ENCODE measurements around the gene ATP2B3. TPM values are rescaled to one million over a fixed set of nuclear protein-coding genes. Genes with fewer than 3 reads are reported as not detected.

The ATP2B3 gene
- total and polyA plus RNA-seq, 4 experiments from 2014 or later: 0.09 TPM; not detected in 3

GRCh38 chrX:153474266-153474665 is 43.2 kb upstream of the ATP2B3 start:
- no peak overlapping the region for H3K4me3 ChIP-seq (ENCODE audit: low read length in 2 of 2)
- no peaks in the 10 kb centered on the region for H3K9me3 ChIP-seq (ENCODE audit: control insufficient read depth in 1 of 2, low read length in 2 of 2)
- ChIA-PET POLR2A (ENCODE audit: partially characterized antibody) (no interaction called here), CTCF (ENCODE audit: partially characterized antibody) (interaction anchor here (1.1 to 7.2 kb wide), 3 partner anchors 33 to 517 kb away, joined by 3 to 63 read pairs (median 3); no protein-coding TSS in a partner anchor)
- Mint-ChIP-seq H3K36me3 (no peaks in the 10 kb centered on the region), H3K4me1 (peaks cover 2 to 19% (median 9%) of the 10 kb centered on the region in 4 donors), H3K27me3 (no peaks in the 10 kb centered on the region), H3K9me3 (no peaks in the 10 kb centered on the region), H3K4me3 (peak overlapping the region in 7 of 8 donors; percentile 2 to 71 (median 51)), H3K27ac (peak overlapping the region in 1 of 7 donors; percentile 38)
- no peaks in the 10 kb centered on the region for H3K36me3 ChIP-seq (ENCODE audit: insufficient read depth, low read length)
- no peaks in the 10 kb centered on the region for H3K27me3 ChIP-seq (ENCODE audit: insufficient read depth, low read length)
- H3K4me1 ChIP-seq (ENCODE audit: insufficient read depth, low read length): peaks cover 26% of the 10 kb centered on the region
- intact Hi-C loops (cut with micrococcal nuclease): no loop called here
- no peak overlapping the region for H3K27ac ChIP-seq (ENCODE audit: low read depth, low read length)
- DNase-seq: peak in 1 of 5 donors; percentile 10

GRCh38 chrX:153474718-153475117 is 42.7 kb upstream of the ATP2B3 start:
- no peaks in the 10 kb centered on the region for H3K27me3 Mint-ChIP-seq
- Histone ChIP-seq H3K36me3 (ENCODE audit: insufficient read depth, low read length) (no peaks in the 10 kb centered on the region), H3K4me3 (ENCODE audit: low read length in 2 of 2) (peak overlapping the region in 1 of 2 donors; percentile 19), H3K9me3 (ENCODE audit: control insufficient read depth in 1 of 2, low read length in 2 of 2) (no peaks in the 10 kb centered on the region), H3K27ac (ENCODE audit: low read depth, low read length) (no peak overlapping the region), H3K4me1 (ENCODE audit: insufficient read depth, low read length) (peaks cover 21% of the 10 kb centered on the region), H3K27me3 (ENCODE audit: insufficient read depth, low read length) (no peaks in the 10 kb centered on the region)
- no peaks in the 10 kb centered on the region for H3K36me3 Mint-ChIP-seq
- no peaks in the 10 kb centered on the region for H3K9me3 Mint-ChIP-seq
- CTCF ChIA-PET (ENCODE audit: partially characterized antibody): interaction anchor here (1.1 to 7.2 kb wide), 3 partner anchors 32 to 517 kb away, joined by 3 to 63 read pairs (median 3); no protein-coding TSS in a partner anchor
- H3K27ac Mint-ChIP-seq: no peak overlapping the region
- intact Hi-C loops (cut with micrococcal nuclease): no loop called here
- peak overlapping the region in 2 of 8 donors; percentile 17 to 57 for H3K4me3 Mint-ChIP-seq
- POLR2A ChIA-PET (ENCODE audit: partially characterized antibody): no interaction called here
- peak; percentile 41 to 59 (median 48) for DNase-seq
- peaks cover 2 to 14% (median 7%) of the 10 kb centered on the region in 4 donors for H3K4me1 Mint-ChIP-seq

GRCh38 chrX:153475271-153475670 is 42.2 kb upstream of the ATP2B3 start:
- no peaks in the 10 kb centered on the region for H3K27me3 Mint-ChIP-seq
- intact Hi-C loops (cut with micrococcal nuclease): no loop called here

GRCh38 chrX:153475751-153476281 is 41.6 kb upstream of the ATP2B3 start:
- H3K27ac ChIP-seq (ENCODE audit: low read depth, low read length): no peak overlapping the region
- H3K36me3 ChIP-seq (ENCODE audit: insufficient read depth, low read length): no peaks in the 10 kb centered on the region
- peaks cover 19% of the 10 kb centered on the region for H3K4me1 ChIP-seq (ENCODE audit: insufficient read depth, low read length)
- intact Hi-C loops (cut with micrococcal nuclease): no loop called here
- CTCF ChIA-PET (ENCODE audit: partially characterized antibody): interaction anchor here (7.2 kb wide), 1 partner anchor 31 kb away, joined by 63 read pairs; no protein-coding TSS in a partner anchor
- H3K4me3 ChIP-seq (ENCODE audit: low read length in 2 of 2): no peak overlapping the region
- no peaks in the 10 kb centered on the region for H3K27me3 ChIP-seq (ENCODE audit: insufficient read depth, low read length)
- H3K27me3 Mint-ChIP-seq: no peaks in the 10 kb centered on the region
- H3K9me3 Mint-ChIP-seq: no peaks in the 10 kb centered on the region
- H3K27ac Mint-ChIP-seq: no peak overlapping the region
- no peaks in the 10 kb centered on the region for H3K36me3 Mint-ChIP-seq
- no peak for DNase-seq
- peak overlapping the region in 4 of 8 donors; percentile 38 to 42 (median 39) for H3K4me3 Mint-ChIP-seq
- H3K4me1 Mint-ChIP-seq: peaks cover 2 to 10% (median 7%) of the 10 kb centered on the region in 4 donors
- POLR2A ChIA-PET (ENCODE audit: partially characterized antibody): no interaction called here
- no peaks in the 10 kb centered on the region for H3K9me3 ChIP-seq (ENCODE audit: control insufficient read depth in 1 of 2, low read length in 2 of 2)

More at GRCh38 chrX:153475271-153475670, 42.2 kb upstream of the ATP2B3 start:
- DNase-seq: no peak
- POLR2A ChIA-PET (ENCODE audit: partially characterized antibody): no interaction called here
- H3K27me3 ChIP-seq (ENCODE audit: insufficient read depth, low read length): no peaks in the 10 kb centered on the region
- H3K4me3 ChIP-seq (ENCODE audit: low read length in 2 of 2): peak overlapping the region in 1 of 2 donors; percentile 19
- H3K27ac ChIP-seq (ENCODE audit: low read depth, low read length): no peak overlapping the region
- H3K4me1 ChIP-seq (ENCODE audit: insufficient read depth, low read length): peaks cover 19% of the 10 kb centered on the region
- H3K4me3 Mint-ChIP-seq: peak overlapping the region in 7 of 8 donors; percentile 10 to 71 (median 51)
- no peaks in the 10 kb centered on the region for H3K36me3 Mint-ChIP-seq
- CTCF ChIA-PET (ENCODE audit: partially characterized antibody): interaction anchor here (1.1 to 7.2 kb wide), 2 partner anchors 32 to 134 kb away, joined by 3 to 63 read pairs; no protein-coding TSS in a partner anchor
- H3K27ac Mint-ChIP-seq: peak overlapping the region in 1 of 7 donors; percentile 27
- peaks cover 2 to 11% (median 7%) of the 10 kb centered on the region in 4 donors for H3K4me1 Mint-ChIP-seq
- H3K9me3 ChIP-seq (ENCODE audit: control insufficient read depth in 1 of 2, low read length in 2 of 2): no peaks in the 10 kb centered on the region
- no peaks in the 10 kb centered on the region for H3K36me3 ChIP-seq (ENCODE audit: insufficient read depth, low read length)
- H3K9me3 Mint-ChIP-seq: no peaks in the 10 kb centered on the region

- Mint-ChIP-seq H3K27me3 (no peaks in the 10 kb centered on the region), H3K27ac (no peak overlapping the region), H3K9me3 (no peaks in the 10 kb centered on the region), H3K36me3 (no peaks in the 10 kb centered on the region), H3K4me1 (peaks cover 2 to 8% (median 4%) of the 10 kb centered on the region in 4 donors), H3K4me3 (no peak overlapping the region)
- no peak overlapping the region for H3K4me3 ChIP-seq (ENCODE audit: low read length in 2 of 2)
- H3K4me1 ChIP-seq (ENCODE audit: insufficient read depth, low read length): peaks cover 11% of the 10 kb centered on the region
- no peaks in the 10 kb centered on the region for H3K27me3 ChIP-seq (ENCODE audit: insufficient read depth, low read length)
- ChIA-PET POLR2A (ENCODE audit: partially characterized antibody) (no interaction called here), CTCF (ENCODE audit: partially characterized antibody) (interaction anchor here (7.2 kb wide), 1 partner anchor 30 kb away, joined by 63 read pairs; no protein-coding TSS in a partner anchor)
- no peak for DNase-seq
- H3K27ac ChIP-seq (ENCODE audit: low read depth, low read length): no peak overlapping the region
- intact Hi-C loops (cut with micrococcal nuclease): no loop called here
- H3K36me3 ChIP-seq (ENCODE audit: insufficient read depth, low read length): no peaks in the 10 kb centered on the region
- H3K9me3 ChIP-seq (ENCODE audit: control insufficient read depth in 1 of 2, low read length in 2 of 2): no peaks in the 10 kb centered on the region
Observed at GRCh38 chrX:153476666-153477363, 40.6 kb upstream of the ATP2B3 start.

GRCh38 chrX:153477364-153477857 is 40.0 kb upstream of the ATP2B3 start:
- peaks cover 11% of the 10 kb centered on the region for H3K4me1 ChIP-seq (ENCODE audit: insufficient read depth, low read length)
- Mint-ChIP-seq H3K36me3 (no peaks in the 10 kb centered on the region), H3K27me3 (no peaks in the 10 kb centered on the region), H3K4me1 (peaks cover 2 to 8% (median 4%) of the 10 kb centered on the region in 4 donors), H3K27ac (no peak overlapping the region), H3K9me3 (no peaks in the 10 kb centered on the region), H3K4me3 (no peak overlapping the region)
- CTCF ChIA-PET (ENCODE audit: partially characterized antibody): interaction anchor here (7.2 kb wide), 1 partner anchor 29 kb away, joined by 63 read pairs; no protein-coding TSS in a partner anchor
- no peak overlapping the region for H3K4me3 ChIP-seq (ENCODE audit: low read length in 2 of 2)
- H3K36me3 ChIP-seq (ENCODE audit: insufficient read depth, low read length): no peaks in the 10 kb centered on the region
- POLR2A ChIA-PET (ENCODE audit: partially characterized antibody): no interaction called here
- no peak overlapping the region for H3K27ac ChIP-seq (ENCODE audit: low read depth, low read length)
- no peak for DNase-seq
- intact Hi-C loops (cut with micrococcal nuclease): no loop called here
- no peaks in the 10 kb centered on the region for H3K27me3 ChIP-seq (ENCODE audit: insufficient read depth, low read length)
- H3K9me3 ChIP-seq (ENCODE audit: control insufficient read depth in 1 of 2, low read length in 2 of 2): no peaks in the 10 kb centered on the region

- peaks cover 11% of the 10 kb centered on the region for H3K4me1 ChIP-seq (ENCODE audit: insufficient read depth, low read length)
- H3K27me3 Mint-ChIP-seq: no peaks in the 10 kb centered on the region
- H3K27ac Mint-ChIP-seq: no peak overlapping the region
- no peaks in the 10 kb centered on the region for H3K9me3 Mint-ChIP-seq
- no peak for DNase-seq
- intact Hi-C loops (cut with micrococcal nuclease): no loop called here
- no peaks in the 10 kb centered on the region for H3K9me3 ChIP-seq (ENCODE audit: control insufficient read depth in 1 of 2, low read length in 2 of 2)
- H3K4me3 ChIP-seq (ENCODE audit: low read length in 2 of 2): no peak overlapping the region
- no peaks in the 10 kb centered on the region for H3K36me3 ChIP-seq (ENCODE audit: insufficient read depth, low read length)
- CTCF ChIA-PET (ENCODE audit: partially characterized antibody): no interaction called here
- H3K4me1 Mint-ChIP-seq: peaks cover 2 to 8% (median 4%) of the 10 kb centered on the region in 4 donors
- peak overlapping the region in 1 of 8 donors; percentile 15 for H3K4me3 Mint-ChIP-seq
- POLR2A ChIA-PET (ENCODE audit: partially characterized antibody): no interaction called here
- H3K27ac ChIP-seq (ENCODE audit: low read depth, low read length): no peak overlapping the region
- H3K36me3 Mint-ChIP-seq: no peaks in the 10 kb centered on the region
- no peaks in the 10 kb centered on the region for H3K27me3 ChIP-seq (ENCODE audit: insufficient read depth, low read length)
Observed at GRCh38 chrX:153477901-153478300, 39.5 kb upstream of the ATP2B3 start.

Data from CD4-positive, alpha-beta memory T cell (primary cell).